Hepatocyte (in vitro differentiated cells): ENCODE data around the gene HEYL.

Experiments used
- EZH2 ChIP-seq: fragments of 200-600 bp; sonication (generic); IDR thresholded peaks from 2 replicates; pipeline ENCODE4 v1.6.1; 2016; ENCODE audit warnings: antibody characterized with exemption, mild to moderate bottlenecking, borderline replicate concordance
- TF ChIP-seq, protein P1 (sequence below): fragments of 200-600 bp; sonication (generic); IDR thresholded peaks from 2 replicates; pipeline ENCODE4 v1.5.1; 2016; ENCODE audit warnings: antibody characterized with exemption, mild to moderate bottlenecking; ENCODE audit not compliant: poor library complexity

- TF ChIP-seq, protein P1, sequence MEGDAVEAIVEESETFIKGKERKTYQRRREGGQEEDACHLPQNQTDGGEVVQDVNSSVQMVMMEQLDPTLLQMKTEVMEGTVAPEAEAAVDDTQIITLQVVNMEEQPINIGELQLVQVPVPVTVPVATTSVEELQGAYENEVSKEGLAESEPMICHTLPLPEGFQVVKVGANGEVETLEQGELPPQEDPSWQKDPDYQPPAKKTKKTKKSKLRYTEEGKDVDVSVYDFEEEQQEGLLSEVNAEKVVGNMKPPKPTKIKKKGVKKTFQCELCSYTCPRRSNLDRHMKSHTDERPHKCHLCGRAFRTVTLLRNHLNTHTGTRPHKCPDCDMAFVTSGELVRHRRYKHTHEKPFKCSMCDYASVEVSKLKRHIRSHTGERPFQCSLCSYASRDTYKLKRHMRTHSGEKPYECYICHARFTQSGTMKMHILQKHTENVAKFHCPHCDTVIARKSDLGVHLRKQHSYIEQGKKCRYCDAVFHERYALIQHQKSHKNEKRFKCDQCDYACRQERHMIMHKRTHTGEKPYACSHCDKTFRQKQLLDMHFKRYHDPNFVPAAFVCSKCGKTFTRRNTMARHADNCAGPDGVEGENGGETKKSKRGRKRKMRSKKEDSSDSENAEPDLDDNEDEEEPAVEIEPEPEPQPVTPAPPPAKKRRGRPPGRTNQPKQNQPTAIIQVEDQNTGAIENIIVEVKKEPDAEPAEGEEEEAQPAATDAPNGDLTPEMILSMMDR, result no peak
- TF ChIP-seq EZH2, result no peak
These were observed 9.1 kb upstream of the HEYL start for GRCh38 chr1:39648496-39648895.
